B cell (primary cell): ENCODE measurements around the gene SPHKAP. TPM values are rescaled to one million over a fixed set of nuclear protein-coding genes. Genes with fewer than 3 reads are reported as not detected.

Source experiments
- ATAC-seq: fragments of 200-7000 bp; cut with Tn5 transposase; one replicate; pipeline ENCODE4 v1.10.0; 2021; ENCODE audit warnings: low read depth, mild to moderate bottlenecking, moderate number of reproducible peaks, moderate library complexity
- CTCF ChIA-PET: fragments of 350-600 bp; sonication (Branson Sonifier 250); formaldehyde crosslinking; loops from one replicate; lab custom pipeline; 2021; ENCODE audit warnings: antibody characterized with exemption, inconsistent platforms; lab: Charles Lee
- POLR2A ChIA-PET: fragments of 350-600 bp; sonication (Branson Sonifier 250); formaldehyde crosslinking; loops from one replicate; lab custom pipeline; 2021; ENCODE audit warnings: antibody characterized with exemption; lab: Charles Lee
- DNase-seq: peaks from one replicate; pipeline ENCODE4 v3.0.0; 2013
- H2AFZ ChIP-seq: 2 replicates; pipeline ENCODE4 v1.6.1; 2012; ENCODE audit warnings: mild to moderate bottlenecking, low read depth, low read length; ENCODE audit not compliant: insufficient read depth, poor library complexity, severe bottlenecking
- H3K27ac ChIP-seq, 2 donors: 1 replicate in 1 of 2; 2 replicates in 1 of 2; pipeline ENCODE4 v1.5.1; 2012 to 2013; ENCODE audit warnings: low read length in 2 of 2, mild to moderate bottlenecking in 2 of 2, moderate library complexity in 1 of 2
- H3K27me3 ChIP-seq, 4 experiments: fragments of 200-600 bp in 1 of 4; sonication (generic) in 1 of 4; replicated peaks in 1 of 4; 1 replicate in 2 of 4; 2 replicates in 2 of 4; pipeline versions ENCODE4 v1.6.1 to v1.7.0; 2013 to 2016; ENCODE audit warnings: low read length in 3 of 4, mild to moderate bottlenecking in 2 of 4, mixed read lengths in 1 of 4, moderate library complexity in 1 of 4; ENCODE audit not compliant: insufficient read depth in 4 of 4, control insufficient read depth in 3 of 4; ENCODE audit errors: control extremely low read depth in 1 of 4
- H3K36me3 ChIP-seq, 2 experiments: replicated peaks in 1 of 2; 1 replicate in 1 of 2; 2 replicates in 1 of 2; pipeline versions ENCODE4 v1.6.1 to v1.7.1; 2013; ENCODE audit warnings: low read length in 1 of 2; ENCODE audit not compliant: insufficient read depth in 2 of 2, control insufficient read depth in 1 of 2; ENCODE audit errors: control extremely low read depth in 1 of 2, extremely low read depth in 1 of 2
- H3K4me1 ChIP-seq, 2 donors: fragments of 200-600 bp in 1 of 2; sonication (generic) in 1 of 2; 1 replicate in 1 of 2; 2 replicates in 1 of 2; pipeline versions ENCODE4 v1.5.1 to v1.6.1; 2013 to 2017; ENCODE audit warnings: low read length in 2 of 2; ENCODE audit not compliant: control insufficient read depth in 2 of 2, insufficient read depth in 2 of 2
- H3K4me2 ChIP-seq: replicated peaks from 2 replicates; pipeline ENCODE3; 2012; ENCODE audit warnings: mild to moderate bottlenecking, low read depth, low read length; ENCODE audit not compliant: poor library complexity, severe bottlenecking
- H3K4me3 ChIP-seq, 5 experiments: fragments of 200-600 bp in 1 of 5; sonication (generic) in 1 of 5; 1 replicate in 3 of 5; 2 replicates in 2 of 5; pipeline versions ENCODE4 v1.5.1 to v1.7.0; 2011 to 2016; ENCODE audit warnings: low read length in 4 of 5, mild to moderate bottlenecking in 4 of 5, low read depth in 2 of 5, control low read depth in 1 of 5, moderate library complexity in 1 of 5; ENCODE audit not compliant: insufficient read depth in 1 of 5; ENCODE audit errors: control extremely low read depth in 1 of 5, extremely low read depth in 1 of 5
- H3K79me2 ChIP-seq: fragments of 200-600 bp; sonication (generic); one replicate; pipeline ENCODE4 v1.6.0; 2016; ENCODE audit warnings: low read length; ENCODE audit not compliant: control insufficient read depth, insufficient read depth
- H3K9ac ChIP-seq: fragments of 200-600 bp; sonication (generic); 2 replicates; pipeline ENCODE4 v1.6.1; 2017; ENCODE audit warnings: mild to moderate bottlenecking, low read length, moderate library complexity
- H3K9me3 ChIP-seq, 3 donors: one replicate each; pipeline versions ENCODE4 v1.6.1 to v1.7.1; 2013; ENCODE audit warnings: low read length in 2 of 3; ENCODE audit not compliant: control insufficient read depth in 2 of 3, insufficient read depth in 1 of 3; ENCODE audit errors: control extremely low read depth in 1 of 3
- H4K20me1 ChIP-seq: 2 replicates; pipeline ENCODE4 v1.6.0; 2012; ENCODE audit warnings: mild to moderate bottlenecking, low read length; ENCODE audit not compliant: insufficient read depth, control insufficient read depth, poor library complexity, severe bottlenecking
- H3K27ac Mint-ChIP-seq: one replicate; pipeline ENCODE4 v1.8.0; 2021; ENCODE audit warnings: mixed read lengths
- H3K27me3 Mint-ChIP-seq: one replicate; pipeline ENCODE4 v1.8.0; 2021; ENCODE audit warnings: mixed read lengths
- H3K4me1 Mint-ChIP-seq: one replicate; pipeline ENCODE4 v1.8.0; 2021; ENCODE audit warnings: mixed read lengths
- H3K4me3 Mint-ChIP-seq: one replicate; pipeline ENCODE4 v1.8.0; 2021; ENCODE audit warnings: mixed read lengths
- H3K9me3 Mint-ChIP-seq: one replicate; pipeline ENCODE4 v1.8.0; 2022; ENCODE audit warnings: mixed read lengths; ENCODE audit not compliant: insufficient read depth
- CTCF ChIP-seq: fragments of 200-600 bp; IDR thresholded peaks from one replicate; pipeline ENCODE4 v1.8.0; 2022; ENCODE audit warnings: antibody characterized with exemption, mild to moderate bottlenecking
- EZH2 ChIP-seq: IDR thresholded peaks from 2 replicates; pipeline ENCODE4 v1.6.1; 2012; ENCODE audit warnings: borderline replicate concordance, low read depth, mild to moderate bottlenecking, moderate library complexity, low read length; ENCODE audit not compliant: insufficient read depth, poor library complexity, severe bottlenecking
- WGBS: methylation state at CpG from one replicate; pipeline ENCODE4 v1.1.5; 2013; ENCODE audit warnings: missing lambda C conversion rate; ENCODE audit not compliant: insufficient coverage; 5-methylcytosine and 5-hydroxymethylcytosine counted together
- intact Hi-C: fragments of 100-400 bp; cut with micrococcal nuclease; formaldehyde crosslinking; loops from one replicate; pipeline ENCODE4 v1.10.0; 2022
- polyA plus RNA-seq: library from polyadenylated mRNA; depleted of rRNA; stranded (reverse); fragments of >200 nt; gene quantifications from 2 replicates; pipeline ENCODE4 v1.2.3, GENCODE V29; 2012
- total RNA-seq, 2 donors: library from RNA; stranded (reverse); fragments of 120-200 nt in 1 of 2; gene quantifications; 1 replicate in 1 of 2; 2 replicates in 1 of 2; pipeline versions ENCODE4 v1.2.3 to v1.2.4, GENCODE V29; 2013 to 2022

SPHKAP gene
- total and polyA plus RNA-seq, 2 donors (not counting 1 experiment from before 2014, with no cell fraction given), result not detected

- ATAC-seq (no peak), DNase-seq (no peak)
- TF ChIP-seq EZH2 (no peak), CTCF (no peak)
- Histone ChIP-seq H3K9me3 (no peaks in the 10 kb centered on the region), H4K20me1 (no peaks in the 10 kb centered on the region), H3K27me3 (no peaks in the 10 kb centered on the region), H3K4me3 (no peak overlapping the region), H3K9ac (no peak overlapping the region), H3K27ac (no peak overlapping the region), H2AFZ (no peak overlapping the region), H3K4me2 (no peak overlapping the region), H3K4me1 (no peaks in the 10 kb centered on the region), H3K36me3 (no peaks in the 10 kb centered on the region), H3K79me2 (no peaks in the 10 kb centered on the region)
- Mint-ChIP-seq H3K9me3 (no peaks in the 10 kb centered on the region), H3K27me3 (no peaks in the 10 kb centered on the region), H3K4me3 (no peak overlapping the region), H3K27ac (no peak overlapping the region), H3K4me1 (no peaks in the 10 kb centered on the region)
- CTCF ChIA-PET, result interaction anchor here (0.6 kb wide), 1 partner anchor 49 kb away, joined by 3 read pairs; no protein-coding TSS in a partner anchor
- 100% methylated on average over 3 of the region's 3 CpGs for WGBS
- POLR2A ChIA-PET, result no interaction called here
- intact Hi-C loops, result no loop called here
Measured at GRCh38 chr2:228072669-228073068, 108.8 kb downstream of the SPHKAP start.

GRCh38 chr2:228067309-228067708, 114.2 kb downstream of the SPHKAP start:
- Mint-ChIP-seq H3K4me1 (no peaks in the 10 kb centered on the region), H3K4me3 (no peak overlapping the region), H3K27me3 (no peaks in the 10 kb centered on the region), H3K27ac (no peak overlapping the region), H3K9me3 (no peaks in the 10 kb centered on the region)
- TF ChIP-seq EZH2 (no peak), CTCF (no peak)
- no peak overlapping the region for H3K4me3 ChIP-seq
- H3K36me3 ChIP-seq, result no peaks in the 10 kb centered on the region
- no peak for ATAC-seq
- no peak overlapping the region for H3K9ac ChIP-seq
- DNase-seq, result no peak
- H2AFZ ChIP-seq, result no peak overlapping the region
- no peak overlapping the region for H3K4me2 ChIP-seq
- ChIA-PET POLR2A (no interaction called here), CTCF (no interaction called here)
- no peaks in the 10 kb centered on the region for H3K79me2 ChIP-seq
- H3K27me3 ChIP-seq, result no peaks in the 10 kb centered on the region
- H3K4me1 ChIP-seq, result no peaks in the 10 kb centered on the region
- H4K20me1 ChIP-seq, result no peaks in the 10 kb centered on the region
- intact Hi-C loops, result no loop called here
- no peaks in the 10 kb centered on the region for H3K9me3 ChIP-seq
- no peak overlapping the region for H3K27ac ChIP-seq
- WGBS, result no CpG with 5 or more reads among the region's 1 CpG
